Thymus (tissue), 11 donors: Measurements from ENCODE around the gene DPH5. TPM values are rescaled to one million over a fixed set of nuclear protein-coding genes. Genes with fewer than 3 reads are reported as not detected.
A peak's percentile ranks its signal among the peaks of the same experiment; 100 is the strongest.

Source experiments
- DNase-seq, 9 donors: peaks; one replicate each; pipeline ENCODE4 v3.0.0-alpha.2; 2013; ENCODE audit warnings: low spot score in 9 of 9, low read depth in 6 of 9, missing footprints in 1 of 9
- H3K27ac ChIP-seq, 2 donors: one replicate each; pipeline ENCODE4 v1.5.1; 2013; ENCODE audit warnings: control low read depth in 1 of 2, low read depth in 1 of 2, low read length in 1 of 2, mild to moderate bottlenecking in 1 of 2, moderate library complexity in 1 of 2
- H3K27me3 ChIP-seq, 2 donors: one replicate each; pipeline ENCODE4 v1.5.1; 2013; ENCODE audit warnings: low read length in 1 of 2; ENCODE audit not compliant: control insufficient read depth in 2 of 2, insufficient read depth in 1 of 2
- H3K36me3 ChIP-seq, 2 donors: one replicate each; pipeline ENCODE4 v1.5.1; 2013; ENCODE audit warnings: low read length in 1 of 2, mild to moderate bottlenecking in 1 of 2, moderate library complexity in 1 of 2; ENCODE audit not compliant: control insufficient read depth in 2 of 2, insufficient read depth in 2 of 2
- H3K4me1 ChIP-seq, 2 donors: one replicate each; pipeline ENCODE4 v1.5.1; 2013; ENCODE audit warnings: low read length in 2 of 2; ENCODE audit not compliant: control insufficient read depth in 2 of 2, insufficient read depth in 2 of 2
- H3K4me3 ChIP-seq, 2 donors: one replicate each; pipeline ENCODE4 v1.5.1; 2013; ENCODE audit warnings: low read length in 2 of 2, control low read depth in 1 of 2, mild to moderate bottlenecking in 1 of 2
- H3K9me3 ChIP-seq, 2 donors: one replicate each; pipeline ENCODE4 v1.5.1; 2013; ENCODE audit warnings: low read length in 1 of 2, mild to moderate bottlenecking in 1 of 2; ENCODE audit not compliant: control insufficient read depth in 2 of 2, insufficient read depth in 1 of 2
- WGBS: extraction: QIAGEN DNeasy Blood & Tissue Kit; methylation state at CpG from one replicate; pipeline ENCODE4 v1.1.7; 2013; 5-methylcytosine and 5-hydroxymethylcytosine counted together
- polyA plus RNA-seq: library from polyadenylated mRNA; stranded (reverse); fragments of 200-250 nt; gene quantifications from one replicate; pipeline ENCODE4 v1.2.3, GENCODE V29; 2013
- total RNA-seq: library from RNA; stranded (reverse); fragments of 120-200 nt; gene quantifications from one replicate; pipeline ENCODE4 v1.2.4, GENCODE V29; 2013
- donor health status: healthy.

DPH5 gene
- total and polyA plus RNA-seq, 2 donors, result 44.4 to 67.2 TPM

- 86% methylated on average over 2 of the region's 2 CpGs for WGBS
- no peak overlapping the region for H3K4me3 ChIP-seq
- no peaks in the 10 kb centered on the region for H3K36me3 ChIP-seq
- H3K9me3 ChIP-seq, result no peaks in the 10 kb centered on the region
- H3K27me3 ChIP-seq, result no peaks in the 10 kb centered on the region
- no peak overlapping the region for H3K27ac ChIP-seq
- no peak for DNase-seq
- H3K4me1 ChIP-seq, result peaks cover 0 to 12% of the 10 kb centered on the region in 2 donors
Observed at GRCh38 chr1:101064697-101065096, 39.1 kb upstream of the DPH5 start.

GRCh38 chr1:101060992-101061391 lies 35.4 kb upstream of the DPH5 start:
- Histone ChIP-seq H3K4me3 (no peak overlapping the region), H3K27ac (no peak overlapping the region), H3K36me3 (no peaks in the 10 kb centered on the region), H3K4me1 (peaks cover 0 to 5% of the 10 kb centered on the region in 2 donors), H3K9me3 (no peaks in the 10 kb centered on the region), H3K27me3 (no peaks in the 10 kb centered on the region)
- WGBS, result 96% methylated on average over 1 of the region's 1 CpG
- DNase-seq, result no peak

GRCh38 chr1:101059945-101060542 lies 34.5 kb upstream of the DPH5 start:
- H3K4me3 ChIP-seq, result no peak overlapping the region
- no peaks in the 10 kb centered on the region for H3K36me3 ChIP-seq
- WGBS, result 98% methylated on average over 6 of the region's 6 CpGs
- H3K4me1 ChIP-seq, result peaks cover 0 to 5% of the 10 kb centered on the region in 2 donors
- DNase-seq, result no peak
- H3K27ac ChIP-seq, result no peak overlapping the region
- H3K9me3 ChIP-seq, result no peaks in the 10 kb centered on the region
- H3K27me3 ChIP-seq, result no peaks in the 10 kb centered on the region

- no peak for DNase-seq
- H3K4me1 ChIP-seq, result no peaks in the 10 kb centered on the region
Observed at GRCh38 chr1:101055623-101056022, 30.0 kb upstream of the DPH5 start.

GRCh38 chr1:101051688-101052638 lies 26.4 kb upstream of the DPH5 start:
- Histone ChIP-seq H3K4me1 (no peaks in the 10 kb centered on the region), H3K4me3 (no peak overlapping the region), H3K27ac (peak overlapping the region in 1 of 2 donors; percentile 2), H3K9me3 (no peaks in the 10 kb centered on the region), H3K27me3 (no peaks in the 10 kb centered on the region), H3K36me3 (peaks cover 0 to 2% of the 10 kb centered on the region in 2 donors)
- 88% methylated on average over 3 of the region's 3 CpGs for WGBS
- no peak for DNase-seq

More at GRCh38 chr1:101055623-101056022, 30.0 kb upstream of the DPH5 start:
- H3K9me3 ChIP-seq, result no peaks in the 10 kb centered on the region
- no peak overlapping the region for H3K4me3 ChIP-seq
- no peaks in the 10 kb centered on the region for H3K27me3 ChIP-seq
- H3K36me3 ChIP-seq, result peaks cover 0 to 2% of the 10 kb centered on the region in 2 donors
- H3K27ac ChIP-seq, result no peak overlapping the region

GRCh38 chr1:101050869-101051268 lies 25.3 kb upstream of the DPH5 start:
- WGBS, result 98% methylated on average over 2 of the region's 2 CpGs
- H3K9me3 ChIP-seq, result no peaks in the 10 kb centered on the region
- H3K4me3 ChIP-seq, result no peak overlapping the region
- no peak overlapping the region for H3K27ac ChIP-seq
- no peaks in the 10 kb centered on the region for H3K4me1 ChIP-seq
- H3K36me3 ChIP-seq, result peaks cover 0 to 7% of the 10 kb centered on the region in 2 donors
- H3K27me3 ChIP-seq, result no peaks in the 10 kb centered on the region
- no peak for DNase-seq

GRCh38 chr1:101044749-101045148 lies 19.2 kb upstream of the DPH5 start:
- DNase-seq, result no peak
- H3K27me3 ChIP-seq, result no peaks in the 10 kb centered on the region
- no peak overlapping the region for H3K4me3 ChIP-seq
- H3K9me3 ChIP-seq, result peaks cover 5 to 9% of the 10 kb centered on the region in 2 donors
- H3K36me3 ChIP-seq, result peaks cover 5 to 11% of the 10 kb centered on the region in 2 donors
- H3K4me1 ChIP-seq, result no peaks in the 10 kb centered on the region
- H3K27ac ChIP-seq, result no peak overlapping the region

- no peak for DNase-seq
- no peaks in the 10 kb centered on the region for H3K27me3 ChIP-seq
- no peaks in the 10 kb centered on the region for H3K4me1 ChIP-seq
- peaks cover 5 to 14% of the 10 kb centered on the region in 2 donors for H3K36me3 ChIP-seq
- no peak overlapping the region for H3K4me3 ChIP-seq
- H3K27ac ChIP-seq, result no peak overlapping the region
- H3K9me3 ChIP-seq, result peaks cover 5 to 9% of the 10 kb centered on the region in 2 donors
Observed at GRCh38 chr1:101044259-101044658, 18.7 kb upstream of the DPH5 start.

GRCh38 chr1:101043776-101044175 lies 18.2 kb upstream of the DPH5 start:
- WGBS, result 93% methylated on average over 2 of the region's 2 CpGs
- DNase-seq, result no peak
- no peaks in the 10 kb centered on the region for H3K27me3 ChIP-seq
- H3K4me1 ChIP-seq, result no peaks in the 10 kb centered on the region
- peaks cover 5 to 9% of the 10 kb centered on the region in 2 donors for H3K9me3 ChIP-seq
- H3K36me3 ChIP-seq, result peaks cover 6 to 14% of the 10 kb centered on the region in 2 donors
- no peak overlapping the region for H3K4me3 ChIP-seq
- no peak overlapping the region for H3K27ac ChIP-seq
